HG02840 (cell line): Measurements from ENCODE around the gene TEX10.
"Not testable (repeated sequence)": the region's sequence is repeated elsewhere in the genome, so short reads cannot be mapped to it uniquely, and the experiment has no call there.

Experiments used
- ATAC-seq: cut with Tn5 transposase; IDR thresholded peaks from one replicate; pipeline ENCODE4 v1.9.1; 2021; ENCODE audit warnings: mild to moderate bottlenecking, moderate library complexity, moderate number of reproducible peaks; ENCODE audit not compliant: unreplicated experiment, low FRiP score

TEX10 gene

GRCh38 chr9:100351508-100351907 lies 1.2 kb downstream of the TEX10 start:
- no peak for ATAC-seq

DNA sequence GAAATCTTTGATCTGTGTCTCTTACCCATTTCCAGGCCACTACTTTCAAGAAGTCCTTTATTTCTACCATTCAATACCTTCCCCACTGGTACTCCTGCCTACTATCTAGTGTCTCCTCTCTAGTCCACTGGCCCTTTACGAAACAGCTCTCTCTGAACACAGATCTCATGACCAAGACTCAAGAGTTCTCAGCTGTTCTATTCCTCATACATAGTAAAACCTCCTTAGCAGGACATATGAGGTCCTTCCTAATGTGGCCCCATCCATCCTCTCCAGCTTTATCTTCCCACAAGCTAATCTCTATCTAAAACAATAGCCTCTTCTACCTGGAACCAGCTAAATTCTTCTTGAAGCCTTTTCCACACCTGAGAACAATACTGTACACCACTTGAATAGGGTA lies 2.6 kb downstream of the TEX10 start:
- ATAC-seq: no peak

DNA sequence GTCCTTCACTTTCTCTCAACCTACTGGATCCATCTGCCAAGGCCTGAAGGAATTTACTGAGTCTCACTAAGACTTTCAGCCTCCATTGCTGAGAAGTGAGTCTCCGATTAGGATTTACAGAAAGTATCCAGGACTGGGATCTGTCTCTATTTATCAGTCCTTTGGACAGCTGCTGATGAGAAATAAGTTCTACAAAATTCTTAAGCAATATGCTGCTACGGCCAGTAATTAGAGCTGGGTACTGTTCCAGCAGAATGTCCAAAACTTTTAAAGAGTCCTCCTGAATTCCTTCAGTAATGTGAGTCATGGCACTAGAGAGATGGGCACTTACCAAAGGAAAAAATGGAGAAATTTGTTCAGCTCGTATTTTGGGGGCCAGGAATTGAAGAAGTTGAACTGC lies 5.9 kb downstream of the TEX10 start:
- no peak for ATAC-seq

- ATAC-seq: no peak
Measured at GRCh38 chr9:100341889-100342288, 10.9 kb downstream of the TEX10 start.

- no peak for ATAC-seq
Measured at GRCh38 chr9:100340224-100340623, 12.5 kb downstream of the TEX10 start.

DNA sequence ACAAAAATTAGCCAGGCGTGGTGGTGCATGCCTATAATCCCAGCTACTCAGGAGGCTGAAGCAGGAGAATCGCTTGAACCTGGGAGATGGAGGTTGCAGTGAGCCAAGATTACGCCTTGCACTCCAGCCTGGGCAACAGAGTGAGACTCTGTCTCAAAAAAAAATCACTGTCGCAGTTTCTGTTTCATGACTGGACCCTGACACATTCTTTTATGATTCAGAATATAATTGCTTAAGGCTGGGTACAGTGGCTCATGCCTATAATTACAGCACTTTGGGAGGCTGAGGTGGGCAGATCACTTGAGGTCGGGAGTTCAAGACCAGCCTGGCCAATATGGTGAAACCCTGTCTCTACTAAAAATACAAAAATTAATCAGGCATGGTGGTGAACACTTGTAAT lies 14.0 kb downstream of the TEX10 start:
- not testable (repeated sequence) for ATAC-seq

GRCh38 chr9:100324594-100325200 lies 28.0 kb downstream of the TEX10 start:
- ATAC-seq: no peak

- no peak for ATAC-seq
Measured at GRCh38 chr9:100322954-100323536, 29.7 kb downstream of the TEX10 start.

- ATAC-seq: no peak
Measured at GRCh38 chr9:100317706-100318105, 35.0 kb downstream of the TEX10 start.

DNA sequence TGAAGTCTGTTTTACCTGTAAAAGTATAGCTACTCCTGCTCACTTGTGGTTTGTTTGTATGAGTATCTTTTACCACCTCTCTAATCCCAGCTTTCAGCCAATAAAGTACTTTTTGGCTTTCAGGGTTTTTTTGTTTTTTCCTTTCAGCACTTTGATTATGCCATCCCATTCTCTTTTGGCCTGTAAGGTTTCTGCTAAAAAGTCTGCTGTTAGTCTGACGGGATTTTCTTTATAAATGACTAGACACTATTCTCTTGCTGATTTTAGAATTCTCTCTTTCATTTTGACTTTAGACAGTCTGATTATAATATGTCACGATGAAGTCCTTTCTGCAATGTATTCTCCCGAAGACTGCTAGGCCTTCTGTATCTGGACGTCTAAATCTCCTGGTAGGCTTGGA lies 37.2 kb downstream of the TEX10 start:
- no peak for ATAC-seq

DNA sequence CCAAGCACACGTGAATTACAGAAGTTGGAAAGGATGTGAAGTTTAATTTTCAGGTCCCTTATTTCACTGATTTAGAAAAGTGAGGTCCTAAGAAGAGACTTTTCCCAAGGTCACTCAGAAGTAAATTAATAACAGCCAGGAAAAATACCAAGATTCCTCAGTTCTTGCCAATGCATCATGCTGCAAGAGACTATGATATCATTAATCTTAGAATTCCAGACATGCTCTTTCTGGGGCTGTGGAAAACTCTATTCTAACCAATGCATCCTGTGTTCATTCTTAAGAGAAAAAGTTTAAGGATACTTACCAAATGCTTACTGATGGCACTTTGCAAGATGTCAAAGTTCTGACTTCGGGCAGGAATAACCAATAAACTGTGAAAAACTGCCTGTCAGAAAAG lies 42.8 kb downstream of the TEX10 start:
- no peak for ATAC-seq

- no peak for ATAC-seq
Measured at GRCh38 chr9:100308965-100309564, 43.7 kb downstream of the TEX10 start.

DNA sequence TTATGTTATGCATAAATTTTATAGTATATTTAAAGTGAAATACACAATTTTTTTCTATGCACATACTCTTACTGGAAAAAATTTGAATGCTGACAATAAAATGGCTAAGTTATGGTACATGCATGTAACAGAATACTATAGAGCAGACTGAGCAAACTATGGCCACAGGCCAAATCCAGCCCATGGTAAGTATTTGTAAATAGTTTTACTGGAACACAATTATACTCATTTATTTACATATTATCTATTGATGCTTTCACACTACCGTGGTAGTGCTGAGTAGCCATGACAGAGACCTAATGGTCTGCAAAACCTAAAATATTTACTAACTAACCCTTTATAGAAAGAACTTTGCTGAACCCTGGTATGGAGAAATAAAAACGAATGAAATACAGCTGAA lies 45.7 kb downstream of the TEX10 start:
- no peak for ATAC-seq

- ATAC-seq: no peak
Measured at GRCh38 chr9:100306283-100306682, 46.5 kb downstream of the TEX10 start.

- ATAC-seq: no peak
Measured at GRCh38 chr9:100303747-100304146, 49.0 kb downstream of the TEX10 start.

DNA sequence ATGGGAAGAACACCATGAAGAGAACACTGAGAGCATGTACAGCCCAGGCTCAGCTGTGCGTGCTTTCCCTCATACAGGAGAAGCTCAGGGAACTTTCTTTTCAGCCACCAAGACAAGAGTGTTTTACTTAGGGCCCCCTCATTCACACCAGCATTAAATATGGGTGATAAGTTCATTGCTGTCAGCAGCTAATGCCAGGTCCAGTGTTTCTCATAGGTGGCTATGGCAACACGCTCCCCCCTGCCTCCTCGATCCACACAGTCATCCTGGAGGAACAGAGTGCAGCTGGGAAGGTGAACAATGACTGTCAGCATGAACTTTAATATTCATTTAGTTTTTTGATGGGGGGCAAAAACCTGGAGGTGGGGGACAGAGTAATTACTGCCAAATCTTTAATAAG lies 54.4 kb downstream of the TEX10 start:
- ATAC-seq: no peak

GRCh38 chr9:100296407-100296806 lies 56.3 kb downstream of the TEX10 start:
- ATAC-seq: no peak

- no peak for ATAC-seq
Measured at GRCh38 chr9:100295240-100295639, 57.5 kb downstream of the TEX10 start.

- ATAC-seq: no peak
Measured at GRCh38 chr9:100294806-100295205, 57.9 kb downstream of the TEX10 start.

GRCh38 chr9:100294341-100294740 lies 58.4 kb downstream of the TEX10 start:
- no peak for ATAC-seq

DNA sequence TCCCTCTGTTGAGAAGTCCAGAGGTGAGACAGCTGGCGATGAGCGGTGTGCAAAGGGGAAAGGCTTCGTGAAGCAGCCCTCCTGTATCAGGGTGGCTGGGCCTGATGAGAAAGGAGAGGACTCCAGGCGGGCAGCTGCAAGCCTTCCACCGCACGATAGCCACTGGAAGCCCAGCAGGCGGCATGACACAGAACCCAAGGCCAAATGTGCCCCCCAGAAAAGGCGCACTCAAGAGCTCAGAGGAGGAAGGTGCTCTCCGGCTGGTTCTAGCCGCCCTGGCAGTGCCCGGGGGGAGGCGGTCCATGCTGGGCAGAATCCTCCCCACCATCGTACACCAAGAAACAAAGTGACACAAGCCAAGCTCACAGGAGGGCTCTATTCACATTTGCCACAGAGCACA lies 60.3 kb downstream of the TEX10 start:
- no peak for ATAC-seq

DNA sequence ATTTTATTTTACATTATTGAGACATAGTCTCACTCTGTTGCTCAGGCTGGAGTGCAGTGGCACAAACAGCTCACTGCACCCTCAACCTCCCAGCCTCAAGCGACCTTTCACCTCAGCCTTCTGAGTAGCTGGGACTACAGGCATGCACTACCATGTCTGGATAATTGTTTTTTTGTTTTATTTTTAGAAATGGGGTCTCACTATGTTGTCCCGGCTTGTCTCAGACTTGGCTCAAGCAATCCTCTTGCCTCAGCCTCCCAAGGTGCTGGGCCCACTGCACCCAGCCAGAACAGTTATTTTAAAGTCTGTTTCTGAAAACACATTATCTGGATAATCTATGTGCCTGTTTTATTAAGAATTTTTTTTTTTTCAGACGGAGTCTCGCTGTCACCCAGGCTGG lies 62.0 kb downstream of the TEX10 start:
- ATAC-seq: no peak
